Mesendoderm (in vitro differentiated cells): ENCODE results near the gene BCL2.
A peak's percentile ranks its signal among the peaks of the same experiment; 100 is the strongest.

Experiments
- DNase-seq: peaks from one replicate; pipeline ENCODE4 v3.0.0; 2013
- H2AK5ac ChIP-seq: 2 replicates; pipeline ENCODE4 v1.6.1; 2013; ENCODE audit warnings: low read length, inconsistent platforms
- H2BK120ac ChIP-seq: 2 replicates; pipeline ENCODE4 v1.6.1; 2013; ENCODE audit warnings: low read depth, mild to moderate bottlenecking, low read length, moderate library complexity, mixed read lengths
- H2BK15ac ChIP-seq: replicated peaks from 2 replicates; pipeline ENCODE4 v1.6.1; 2013; ENCODE audit warnings: low read depth, mild to moderate bottlenecking, moderate library complexity
- H2BK5ac ChIP-seq: 2 replicates; pipeline ENCODE4 v1.6.1; 2013; ENCODE audit warnings: low read length, inconsistent platforms
- H3K18ac ChIP-seq: 2 replicates; pipeline ENCODE4 v1.6.1; 2013; ENCODE audit warnings: mild to moderate bottlenecking, low read length, mixed read lengths
- H3K23ac ChIP-seq: one replicate; pipeline ENCODE4 v1.6.1; 2013; ENCODE audit warnings: low read length
- H3K27ac ChIP-seq: 2 replicates; pipeline ENCODE4 v1.5.1; 2013; ENCODE audit warnings: low read depth, mild to moderate bottlenecking, inconsistent platforms, low read length, moderate library complexity
- H3K27me3 ChIP-seq: 2 replicates; pipeline ENCODE4 v1.6.1; 2013; ENCODE audit warnings: low read length, control low read depth, mild to moderate bottlenecking, inconsistent platforms; ENCODE audit not compliant: insufficient read depth, poor library complexity
- H3K36me3 ChIP-seq: 2 replicates; pipeline ENCODE4 v1.6.1; 2013; ENCODE audit warnings: low read length, inconsistent platforms; ENCODE audit not compliant: control insufficient read depth, insufficient read depth
- H3K4ac ChIP-seq: one replicate; pipeline ENCODE4 v1.6.1; 2013; ENCODE audit warnings: low read depth, mild to moderate bottlenecking, low read length, moderate library complexity
- H3K4me1 ChIP-seq: 2 replicates; pipeline ENCODE4 v1.6.1; 2013; ENCODE audit warnings: low read depth, low read length, inconsistent platforms; ENCODE audit not compliant: control insufficient read depth
- H3K4me2 ChIP-seq: 2 replicates; pipeline ENCODE4 v1.6.1; 2013; ENCODE audit warnings: low read length
- H3K4me3 ChIP-seq: 2 replicates; pipeline ENCODE4 v1.5.1; 2013; ENCODE audit warnings: mild to moderate bottlenecking, low read length
- H3K56ac ChIP-seq: one replicate; pipeline ENCODE4 v1.6.1; 2013; ENCODE audit warnings: low read length
- H3K79me1 ChIP-seq: 2 replicates; pipeline ENCODE4 v1.6.1; 2013; ENCODE audit warnings: low read length, inconsistent platforms
- H3K79me2 ChIP-seq: 2 replicates; pipeline ENCODE4 v1.6.1; 2013; ENCODE audit warnings: mild to moderate bottlenecking, low read length; ENCODE audit not compliant: control insufficient read depth, insufficient read depth
- H3K9ac ChIP-seq: 2 replicates; pipeline ENCODE4 v1.6.1; 2013; ENCODE audit warnings: low read length, inconsistent platforms
- H4K5ac ChIP-seq: one replicate; pipeline ENCODE4 v1.6.1; 2013; ENCODE audit warnings: low read length
- H4K8ac ChIP-seq: one replicate; pipeline ENCODE4 v1.6.1; 2013; ENCODE audit warnings: low read depth, mild to moderate bottlenecking, control low read depth, low read length, moderate library complexity
- WGBS: extraction: QIAGEN DNeasy Blood & Tissue Kit; methylation state at CpG from one replicate; pipeline ENCODE4 v1.1.7; 2013; ENCODE audit warnings: low lambda C conversion rate, missing lambda C conversion rate; ENCODE audit not compliant: insufficient coverage; ENCODE audit errors: extremely low coverage; 5-methylcytosine and 5-hydroxymethylcytosine counted together

Gene BCL2

GRCh38 chr18:63095768-63096167, 223.8 kb downstream of the BCL2 start:
- Histone ChIP-seq H3K4me2 (no peak overlapping the region), H4K8ac (no peak overlapping the region), H2BK15ac (no peak overlapping the region), H3K27me3 (no peaks in the 10 kb centered on the region), H3K27ac (no peak overlapping the region), H3K56ac (no peak overlapping the region), H4K5ac (no peak overlapping the region), H2AK5ac (no peak overlapping the region), H3K23ac (no peak overlapping the region), H2BK5ac (no peak overlapping the region), H3K9ac (no peak overlapping the region), H3K4me3 (no peak overlapping the region), H2BK120ac (no peak overlapping the region), H3K4ac (no peak overlapping the region), H3K18ac (no peak overlapping the region), H3K36me3 (no peaks in the 10 kb centered on the region), H3K79me1 (no peaks in the 10 kb centered on the region), H3K79me2 (no peaks in the 10 kb centered on the region), H3K4me1 (peaks cover 2% of the 10 kb centered on the region)
- no CpG with 5 or more reads among the region's 6 CpGs for WGBS
- no peak for DNase-seq

DNA sequence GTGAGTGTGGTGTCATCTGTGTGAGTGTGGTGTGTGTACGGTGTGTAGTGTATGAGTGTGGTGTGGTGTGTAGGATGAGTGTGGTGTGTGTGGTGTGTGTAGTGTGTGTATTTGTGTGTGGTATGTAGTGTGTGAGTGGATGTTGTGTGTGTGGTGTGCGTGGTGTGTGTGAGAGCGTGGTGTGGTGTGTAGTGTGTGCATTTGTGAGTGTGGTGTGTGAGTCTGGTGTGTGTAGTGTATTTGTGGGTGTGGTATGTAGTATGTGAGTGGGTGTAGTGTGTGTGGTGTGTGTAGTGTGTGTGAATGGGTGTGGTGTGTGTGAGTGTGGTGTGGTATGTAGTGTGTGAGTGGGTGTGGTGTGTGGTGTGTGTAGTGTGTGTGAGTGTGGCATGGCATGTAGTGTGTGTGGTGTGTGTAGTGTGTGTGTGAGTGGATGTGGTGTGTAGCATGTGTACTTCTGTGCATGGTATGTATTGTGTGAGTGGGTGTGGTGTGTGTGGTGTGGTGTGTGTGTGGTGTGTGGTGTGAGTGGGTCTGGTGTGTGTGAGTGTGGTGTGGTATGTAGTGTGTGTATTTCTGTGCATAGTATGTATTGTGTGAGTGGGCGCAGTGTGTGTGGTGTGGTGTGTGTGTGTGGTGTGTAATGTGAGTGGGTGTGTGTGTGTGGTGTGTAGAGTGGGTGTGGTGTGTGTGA, 227.8 kb downstream of the BCL2 start:
- no peak overlapping the region for H2BK120ac ChIP-seq
- H4K8ac ChIP-seq: no peak overlapping the region
- H3K9ac ChIP-seq: no peak overlapping the region
- no peak overlapping the region for H2AK5ac ChIP-seq
- no peaks in the 10 kb centered on the region for H3K79me1 ChIP-seq
- H4K5ac ChIP-seq: no peak overlapping the region
- no peak overlapping the region for H3K23ac ChIP-seq
- H3K4me2 ChIP-seq: no peak overlapping the region
- H3K27me3 ChIP-seq: no peaks in the 10 kb centered on the region
- no peaks in the 10 kb centered on the region for H3K79me2 ChIP-seq
- no peak overlapping the region for H3K18ac ChIP-seq
- no peak for DNase-seq
- no peak overlapping the region for H3K56ac ChIP-seq
- H3K36me3 ChIP-seq: no peaks in the 10 kb centered on the region
- H2BK5ac ChIP-seq: no peak overlapping the region
- no peak overlapping the region for H3K4ac ChIP-seq
- H3K4me1 ChIP-seq: peaks cover 2% of the 10 kb centered on the region
- no peak overlapping the region for H2BK15ac ChIP-seq
- no peak overlapping the region for H3K27ac ChIP-seq
- H3K4me3 ChIP-seq: no peak overlapping the region
- 100% methylated on average over 4 of the region's 4 CpGs for WGBS

- no peak overlapping the region for H4K8ac ChIP-seq
- DNase-seq: no peak
- no peak overlapping the region for H3K23ac ChIP-seq
- H3K4me3 ChIP-seq: no peak overlapping the region
- H3K18ac ChIP-seq: no peak overlapping the region
- H3K79me2 ChIP-seq: no peaks in the 10 kb centered on the region
- peaks cover 2% of the 10 kb centered on the region for H3K4me1 ChIP-seq
- H2BK5ac ChIP-seq: no peak overlapping the region
- no peak overlapping the region for H4K5ac ChIP-seq
- no peaks in the 10 kb centered on the region for H3K79me1 ChIP-seq
- no peak overlapping the region for H2BK15ac ChIP-seq
- no peak overlapping the region for H3K56ac ChIP-seq
- H3K36me3 ChIP-seq: no peaks in the 10 kb centered on the region
- H3K27ac ChIP-seq: no peak overlapping the region
- H2AK5ac ChIP-seq: no peak overlapping the region
- WGBS: no CpG with 5 or more reads among the region's 12 CpGs
- no peak overlapping the region for H3K9ac ChIP-seq
- H2BK120ac ChIP-seq: no peak overlapping the region
- H3K27me3 ChIP-seq: no peaks in the 10 kb centered on the region
- no peak overlapping the region for H3K4ac ChIP-seq
- H3K4me2 ChIP-seq: no peak overlapping the region
Measured at GRCh38 chr18:63090334-63090733, 229.2 kb downstream of the BCL2 start.

- Histone ChIP-seq H2BK15ac (no peak overlapping the region), H3K79me2 (no peaks in the 10 kb centered on the region), H3K79me1 (no peaks in the 10 kb centered on the region), H3K56ac (no peak overlapping the region), H2BK120ac (no peak overlapping the region), H3K23ac (no peak overlapping the region), H3K18ac (no peak overlapping the region), H3K9ac (no peak overlapping the region), H2AK5ac (no peak overlapping the region), H3K4me2 (no peak overlapping the region), H3K4me3 (no peak overlapping the region), H2BK5ac (no peak overlapping the region), H3K27ac (no peak overlapping the region), H3K27me3 (no peaks in the 10 kb centered on the region), H3K4ac (no peak overlapping the region), H4K8ac (no peak overlapping the region), H3K36me3 (no peaks in the 10 kb centered on the region), H4K5ac (no peak overlapping the region), H3K4me1 (peaks cover 2% of the 10 kb centered on the region)
- no CpG with 5 or more reads among the region's 11 CpGs for WGBS
- DNase-seq: no peak
Measured at GRCh38 chr18:63089041-63089440, 230.5 kb downstream of the BCL2 start.

DNA sequence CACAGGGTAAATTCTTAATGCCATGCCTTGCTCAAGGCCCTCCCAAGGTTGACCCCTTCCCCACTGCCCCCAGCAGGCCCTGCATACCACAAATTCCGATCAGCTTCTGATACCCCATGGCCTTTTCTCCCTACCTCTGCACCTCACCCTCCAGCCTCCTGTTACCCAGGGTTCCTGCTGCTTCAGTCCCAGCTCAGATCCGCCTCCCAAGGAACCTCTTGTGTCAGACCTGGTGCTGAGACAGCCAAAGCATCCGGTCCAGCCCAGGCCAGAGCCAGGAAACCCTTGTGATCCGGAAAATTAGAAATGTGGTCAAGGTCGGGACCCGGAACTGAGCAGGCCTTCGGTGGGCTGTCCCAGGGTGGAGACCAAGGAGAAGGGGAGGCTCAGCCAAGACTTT, 231.3 kb downstream of the BCL2 start:
- H3K4me1 ChIP-seq: peaks cover 2% of the 10 kb centered on the region
- H3K36me3 ChIP-seq: no peaks in the 10 kb centered on the region
- H4K8ac ChIP-seq: no peak overlapping the region
- H3K27me3 ChIP-seq: no peaks in the 10 kb centered on the region
- no peak overlapping the region for H3K23ac ChIP-seq
- no peak overlapping the region for H2BK120ac ChIP-seq
- WGBS: no CpG with 5 or more reads among the region's 7 CpGs
- no peak overlapping the region for H2BK15ac ChIP-seq
- no peak overlapping the region for H3K18ac ChIP-seq
- no peaks in the 10 kb centered on the region for H3K79me2 ChIP-seq
- DNase-seq: peak; percentile 78
- no peak overlapping the region for H2BK5ac ChIP-seq
- no peak overlapping the region for H2AK5ac ChIP-seq
- no peak overlapping the region for H4K5ac ChIP-seq
- H3K27ac ChIP-seq: no peak overlapping the region
- H3K79me1 ChIP-seq: no peaks in the 10 kb centered on the region
- no peak overlapping the region for H3K4me2 ChIP-seq
- H3K56ac ChIP-seq: peak overlapping the region; percentile 10
- no peak overlapping the region for H3K9ac ChIP-seq
- H3K4ac ChIP-seq: no peak overlapping the region
- no peak overlapping the region for H3K4me3 ChIP-seq
